IPS-20b (cell line): ENCODE data around the gene SUSD4.

Experiments
- H3K27ac ChIP-seq: one replicate; pipeline ENCODE4 v1.5.1; 2013; ENCODE audit warnings: low read length
- H3K27me3 ChIP-seq: 2 replicates; pipeline ENCODE4 v1.6.1; 2013; ENCODE audit warnings: mild to moderate bottlenecking, low read length, inconsistent platforms; ENCODE audit not compliant: insufficient read depth
- H3K36me3 ChIP-seq: 2 replicates; pipeline ENCODE4 v1.6.1; 2013; ENCODE audit warnings: low read depth, mild to moderate bottlenecking, inconsistent platforms, low read length, moderate library complexity; ENCODE audit not compliant: insufficient read depth
- H3K4me1 ChIP-seq: 2 replicates; pipeline ENCODE4 v1.6.1; 2013; ENCODE audit warnings: mild to moderate bottlenecking, control low read depth, inconsistent platforms, low read length, moderate library complexity; ENCODE audit not compliant: insufficient read depth
- H3K4me3 ChIP-seq: 2 replicates; pipeline ENCODE4 v1.5.1; 2013; ENCODE audit warnings: mild to moderate bottlenecking, low read length, inconsistent platforms
- H3K9ac ChIP-seq: 2 replicates; pipeline ENCODE4 v1.6.1; 2013; ENCODE audit warnings: low read depth, mild to moderate bottlenecking, inconsistent platforms, low read length, moderate library complexity
- H3K9me3 ChIP-seq: 2 replicates; pipeline ENCODE4 v1.6.1; 2013; ENCODE audit warnings: mild to moderate bottlenecking, low read depth, low read length, inconsistent platforms; ENCODE audit not compliant: insufficient read depth

Gene SUSD4

DNA sequence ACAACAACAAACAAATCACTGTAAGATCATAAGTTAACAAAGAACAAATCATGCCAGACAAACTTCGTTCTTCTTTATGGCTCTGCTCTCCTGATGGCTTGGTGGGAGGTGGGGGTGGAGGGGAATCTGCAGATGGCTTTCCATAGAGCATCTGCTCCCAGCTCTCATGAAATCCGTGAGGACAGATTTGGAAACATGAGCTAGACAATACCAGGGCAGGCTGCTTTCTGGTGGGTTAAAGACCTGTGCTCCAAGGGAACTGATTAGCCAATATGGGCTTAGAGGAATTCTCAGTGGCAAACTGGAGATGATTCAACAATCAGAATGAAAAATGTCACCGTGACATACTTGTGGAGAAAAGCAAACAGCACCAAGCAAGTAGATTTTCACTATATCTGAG, 151.5 kb downstream of the SUSD4 start:
- no peak overlapping the region for H3K4me3 ChIP-seq
- H3K4me1 ChIP-seq = no peaks in the 10 kb centered on the region
- no peaks in the 10 kb centered on the region for H3K36me3 ChIP-seq
- H3K9ac ChIP-seq = no peak overlapping the region
- H3K9me3 ChIP-seq = no peaks in the 10 kb centered on the region
- H3K27me3 ChIP-seq = no peaks in the 10 kb centered on the region
- H3K27ac ChIP-seq = no peak overlapping the region

GRCh38 chr1:223211323-223211985, 152.5 kb downstream of the SUSD4 start:
- H3K9ac ChIP-seq = no peak overlapping the region
- H3K9me3 ChIP-seq = no peaks in the 10 kb centered on the region
- no peaks in the 10 kb centered on the region for H3K27me3 ChIP-seq
- H3K4me1 ChIP-seq = no peaks in the 10 kb centered on the region
- H3K4me3 ChIP-seq = no peak overlapping the region
- no peaks in the 10 kb centered on the region for H3K36me3 ChIP-seq
- H3K27ac ChIP-seq = no peak overlapping the region

- Histone ChIP-seq H3K4me3 (no peak overlapping the region), H3K9me3 (no peaks in the 10 kb centered on the region), H3K9ac (no peak overlapping the region), H3K36me3 (no peaks in the 10 kb centered on the region), H3K27me3 (no peaks in the 10 kb centered on the region), H3K4me1 (no peaks in the 10 kb centered on the region), H3K27ac (no peak overlapping the region)
Observed at GRCh38 chr1:223210788-223211120, 153.2 kb downstream of the SUSD4 start.

GRCh38 chr1:223209992-223210787, 153.8 kb downstream of the SUSD4 start:
- no peaks in the 10 kb centered on the region for H3K4me1 ChIP-seq
- no peak overlapping the region for H3K4me3 ChIP-seq
- no peak overlapping the region for H3K27ac ChIP-seq
- H3K27me3 ChIP-seq = no peaks in the 10 kb centered on the region
- H3K36me3 ChIP-seq = no peaks in the 10 kb centered on the region
- no peaks in the 10 kb centered on the region for H3K9me3 ChIP-seq
- H3K9ac ChIP-seq = no peak overlapping the region

- Histone ChIP-seq H3K36me3 (no peaks in the 10 kb centered on the region), H3K27me3 (no peaks in the 10 kb centered on the region), H3K4me3 (no peak overlapping the region), H3K27ac (no peak overlapping the region), H3K9me3 (no peaks in the 10 kb centered on the region), H3K9ac (no peak overlapping the region), H3K4me1 (no peaks in the 10 kb centered on the region)
Observed at GRCh38 chr1:223209293-223209898, 154.6 kb downstream of the SUSD4 start.

- Histone ChIP-seq H3K4me1 (no peaks in the 10 kb centered on the region), H3K36me3 (no peaks in the 10 kb centered on the region), H3K27ac (no peak overlapping the region), H3K9me3 (no peaks in the 10 kb centered on the region), H3K27me3 (no peaks in the 10 kb centered on the region), H3K9ac (no peak overlapping the region), H3K4me3 (no peak overlapping the region)
Observed at GRCh38 chr1:223208164-223209076, 155.6 kb downstream of the SUSD4 start.

- H3K9ac ChIP-seq = no peak overlapping the region
- no peak overlapping the region for H3K4me3 ChIP-seq
- H3K36me3 ChIP-seq = no peaks in the 10 kb centered on the region
- no peaks in the 10 kb centered on the region for H3K4me1 ChIP-seq
- H3K9me3 ChIP-seq = no peaks in the 10 kb centered on the region
- H3K27me3 ChIP-seq = no peaks in the 10 kb centered on the region
- H3K27ac ChIP-seq = no peak overlapping the region
Observed at GRCh38 chr1:223207293-223208066, 156.5 kb downstream of the SUSD4 start.

DNA sequence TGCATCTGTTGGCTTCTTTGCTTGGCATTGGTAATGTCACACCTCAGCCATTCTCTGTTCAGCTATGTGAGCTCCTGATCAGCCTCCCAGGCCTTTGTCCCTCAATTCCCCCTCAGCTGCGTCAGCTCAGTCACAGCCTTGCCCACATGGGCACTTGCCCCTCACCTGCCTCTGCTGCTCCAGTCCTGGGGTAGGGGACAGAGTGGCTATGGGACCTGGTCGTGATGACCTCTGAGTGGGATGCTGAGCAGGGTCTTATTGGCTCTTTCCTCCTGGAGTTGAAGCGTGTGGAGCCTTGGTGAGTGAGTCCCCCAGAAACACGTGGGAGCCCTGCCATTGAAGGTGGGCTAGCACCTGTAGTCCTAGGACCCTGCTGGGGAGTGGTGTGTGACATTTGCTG, 159.6 kb downstream of the SUSD4 start:
- no peaks in the 10 kb centered on the region for H3K27me3 ChIP-seq
- H3K4me1 ChIP-seq = no peaks in the 10 kb centered on the region
- H3K27ac ChIP-seq = no peak overlapping the region
- H3K9ac ChIP-seq = no peak overlapping the region
- H3K9me3 ChIP-seq = no peaks in the 10 kb centered on the region
- no peak overlapping the region for H3K4me3 ChIP-seq
- no peaks in the 10 kb centered on the region for H3K36me3 ChIP-seq

DNA sequence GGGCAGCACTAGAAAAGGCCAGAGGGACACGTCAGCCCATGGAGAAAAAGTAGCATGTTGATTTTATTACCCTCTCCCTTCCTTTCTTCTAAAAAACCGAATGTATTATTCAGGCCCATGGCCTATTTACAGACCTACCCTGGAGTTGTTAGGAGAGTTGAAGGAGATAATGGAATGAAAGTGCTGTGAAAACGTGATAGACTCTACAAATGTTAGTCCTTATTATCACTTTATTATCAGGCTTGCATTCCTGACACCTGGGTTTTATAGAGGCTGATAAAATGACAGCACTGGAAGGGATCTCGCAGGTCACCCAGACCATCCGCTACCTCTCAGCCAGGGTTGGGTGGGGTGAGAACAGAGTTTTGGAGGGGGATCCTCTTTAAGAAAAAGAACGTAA, 160.3 kb downstream of the SUSD4 start:
- H3K4me3 ChIP-seq = no peak overlapping the region
- H3K4me1 ChIP-seq = no peaks in the 10 kb centered on the region
- no peak overlapping the region for H3K27ac ChIP-seq
- H3K9me3 ChIP-seq = no peaks in the 10 kb centered on the region
- H3K36me3 ChIP-seq = no peaks in the 10 kb centered on the region
- no peaks in the 10 kb centered on the region for H3K27me3 ChIP-seq
- H3K9ac ChIP-seq = no peak overlapping the region

DNA sequence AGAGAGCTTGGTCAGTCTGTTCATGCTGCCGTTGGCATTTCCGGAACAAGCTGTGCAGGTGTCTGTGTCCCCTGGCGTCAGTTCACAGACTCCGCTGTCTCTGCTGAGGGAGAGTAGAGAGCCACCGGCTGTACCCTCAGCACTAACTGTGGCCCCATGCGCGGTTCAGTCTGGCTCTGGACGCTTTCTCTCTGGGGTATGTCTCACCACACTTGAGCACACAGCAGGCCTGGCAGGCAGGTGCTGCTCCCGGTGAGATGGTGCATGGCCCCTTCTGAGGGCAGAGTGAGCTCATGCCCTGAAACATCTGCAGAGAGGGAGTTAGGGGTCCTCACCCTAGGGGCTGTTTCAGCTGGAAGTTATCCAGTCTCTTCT, 161.0 kb downstream of the SUSD4 start:
- Histone ChIP-seq H3K27me3 (no peaks in the 10 kb centered on the region), H3K9ac (no peak overlapping the region), H3K27ac (no peak overlapping the region), H3K4me1 (no peaks in the 10 kb centered on the region), H3K4me3 (no peak overlapping the region), H3K36me3 (no peaks in the 10 kb centered on the region), H3K9me3 (no peaks in the 10 kb centered on the region)
